Activated T-helper 2 cell treated with anti-CD3 and anti-CD28 coated beads, Interferon-gamma antibody, Interleukin-2, Interleukin-4, amounts not matched to agents 10 μg/mL and 5 μg/mL and 100 μg/mL, durations not matched to agents 14 hours and 24 hours and 36 hours (primary cell): ENCODE results near the gene CDH4. TPM values are rescaled to one million over a fixed set of nuclear protein-coding genes. Genes with fewer than 3 reads are reported as not detected.

Experiments
- DNase-seq: peaks from one replicate; pipeline ENCODE4 v3.0.0; 2021; ENCODE audit warnings: low spot score
- H3K27ac Mint-ChIP-seq: one replicate; pipeline ENCODE4 v1.8.0; 2021; ENCODE audit warnings: mixed read lengths
- H3K27me3 Mint-ChIP-seq: one replicate; pipeline ENCODE4 v1.8.0; 2021; ENCODE audit warnings: low read depth, mixed read lengths
- H3K36me3 Mint-ChIP-seq: one replicate; pipeline ENCODE4 v1.8.0; 2021; ENCODE audit warnings: low read depth, mixed read lengths
- H3K4me1 Mint-ChIP-seq: one replicate; pipeline ENCODE4 v1.8.0; 2021; ENCODE audit warnings: low read depth, mixed read lengths
- H3K4me3 Mint-ChIP-seq: one replicate; pipeline ENCODE4 v1.8.0; 2021; ENCODE audit warnings: low read depth, mild to moderate bottlenecking, moderate library complexity, mixed read lengths
- H3K9me3 Mint-ChIP-seq: one replicate; pipeline ENCODE4 v1.8.0; 2021; ENCODE audit warnings: mixed read lengths
- intact Hi-C: fragments of 100-400 bp; cut with micrococcal nuclease; formaldehyde crosslinking; loops from one replicate; pipeline ENCODE4 v1.15.1; 2023
- total RNA-seq: library from RNA; stranded (reverse); gene quantifications from 2 replicates; pipeline ENCODE4 v1.2.3, GENCODE V29; 2022

The CDH4 gene
- total RNA-seq, 1 donor from 2014 or later, result not detected

DNA sequence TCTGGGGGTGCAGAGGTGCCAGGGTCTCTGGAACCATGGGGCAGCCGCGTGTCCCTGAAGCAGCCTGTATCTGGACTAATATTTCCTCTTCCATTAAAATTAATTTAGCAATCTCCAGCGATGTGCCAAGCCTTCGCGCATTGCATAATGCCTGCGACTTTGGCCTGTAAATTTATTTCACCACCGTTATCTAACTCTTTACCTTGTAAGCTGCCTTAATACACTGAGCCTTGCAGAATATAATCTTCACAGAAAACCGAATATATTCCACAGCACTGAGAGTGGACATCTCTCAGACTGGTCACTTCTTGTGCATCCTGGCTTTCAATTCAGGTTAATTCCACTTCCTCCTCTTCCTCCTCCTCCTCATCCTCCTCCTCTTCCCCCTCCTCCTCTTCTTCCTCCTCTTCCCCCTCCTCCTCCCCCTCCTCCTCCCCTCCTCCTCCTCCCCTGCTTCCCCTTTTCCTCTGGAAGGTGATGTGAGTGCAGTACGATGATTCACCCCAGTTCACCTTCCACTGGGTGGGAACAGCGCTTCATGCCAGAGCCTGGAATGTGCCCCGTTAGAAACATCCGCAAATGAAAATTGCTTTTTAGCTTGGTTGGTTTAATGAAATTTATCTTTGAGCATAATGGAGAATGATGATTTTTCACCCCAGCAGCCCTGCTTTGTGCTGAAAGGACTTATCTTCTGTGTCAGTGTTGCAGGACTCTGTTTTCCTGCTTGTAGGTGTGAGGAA lies 101.4 kb downstream of the CDH4 start:
- intact Hi-C loops, result no loop called here
- H3K27ac Mint-ChIP-seq, result no peak overlapping the region
- no peak for DNase-seq
- no peaks in the 10 kb centered on the region for H3K36me3 Mint-ChIP-seq
- H3K4me1 Mint-ChIP-seq, result no peaks in the 10 kb centered on the region
- H3K4me3 Mint-ChIP-seq, result no peak overlapping the region
- no peaks in the 10 kb centered on the region for H3K9me3 Mint-ChIP-seq
- no peaks in the 10 kb centered on the region for H3K27me3 Mint-ChIP-seq

DNA sequence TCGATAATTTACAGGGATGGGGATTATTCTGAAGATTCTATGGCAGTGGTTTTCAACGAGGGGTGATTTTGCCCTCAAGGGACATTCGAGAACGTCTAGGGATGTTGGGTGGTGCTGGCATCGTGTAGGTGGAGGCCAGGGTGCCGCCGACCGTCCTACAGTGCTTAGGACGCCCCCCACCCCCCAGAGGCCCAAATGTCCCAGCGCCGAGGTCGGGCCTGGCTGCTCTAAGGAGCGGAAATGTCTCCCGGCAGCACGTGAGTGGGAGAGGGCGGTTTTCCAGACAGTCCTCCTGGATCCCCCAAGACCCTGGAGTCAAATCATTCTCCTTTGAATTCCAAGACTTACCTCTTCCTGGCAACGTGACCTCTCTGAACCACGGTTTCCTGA lies 101.9 kb downstream of the CDH4 start:
- DNase-seq, result no peak
- Mint-ChIP-seq H3K36me3 (no peaks in the 10 kb centered on the region), H3K27me3 (no peaks in the 10 kb centered on the region), H3K4me3 (no peak overlapping the region), H3K4me1 (no peaks in the 10 kb centered on the region), H3K27ac (no peak overlapping the region), H3K9me3 (no peaks in the 10 kb centered on the region)
- intact Hi-C loops, result no loop called here

DNA sequence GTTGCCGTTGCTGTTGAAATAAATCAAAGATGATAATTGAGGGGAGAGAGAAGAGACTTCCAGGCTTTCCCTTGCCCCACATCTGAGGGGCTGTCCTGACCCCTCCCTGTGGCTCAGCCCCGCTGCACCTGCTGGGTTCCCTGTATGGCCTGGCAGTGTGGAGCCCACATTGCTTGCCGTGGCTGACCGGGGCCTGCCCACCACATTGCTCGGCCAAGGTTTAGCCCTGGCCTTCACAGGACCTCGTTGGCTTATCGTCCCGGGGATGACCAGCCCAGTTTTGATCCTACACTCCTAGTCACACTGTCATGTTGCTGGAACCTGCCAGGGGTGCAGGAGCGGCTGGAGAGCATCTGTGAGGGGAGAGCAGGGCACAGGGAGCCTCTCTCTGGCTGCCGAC lies 102.4 kb downstream of the CDH4 start:
- Mint-ChIP-seq H3K27ac (no peak overlapping the region), H3K4me1 (no peaks in the 10 kb centered on the region), H3K9me3 (no peaks in the 10 kb centered on the region), H3K27me3 (no peaks in the 10 kb centered on the region), H3K4me3 (no peak overlapping the region), H3K36me3 (no peaks in the 10 kb centered on the region)
- intact Hi-C loops, result no loop called here
- DNase-seq, result no peak

DNA sequence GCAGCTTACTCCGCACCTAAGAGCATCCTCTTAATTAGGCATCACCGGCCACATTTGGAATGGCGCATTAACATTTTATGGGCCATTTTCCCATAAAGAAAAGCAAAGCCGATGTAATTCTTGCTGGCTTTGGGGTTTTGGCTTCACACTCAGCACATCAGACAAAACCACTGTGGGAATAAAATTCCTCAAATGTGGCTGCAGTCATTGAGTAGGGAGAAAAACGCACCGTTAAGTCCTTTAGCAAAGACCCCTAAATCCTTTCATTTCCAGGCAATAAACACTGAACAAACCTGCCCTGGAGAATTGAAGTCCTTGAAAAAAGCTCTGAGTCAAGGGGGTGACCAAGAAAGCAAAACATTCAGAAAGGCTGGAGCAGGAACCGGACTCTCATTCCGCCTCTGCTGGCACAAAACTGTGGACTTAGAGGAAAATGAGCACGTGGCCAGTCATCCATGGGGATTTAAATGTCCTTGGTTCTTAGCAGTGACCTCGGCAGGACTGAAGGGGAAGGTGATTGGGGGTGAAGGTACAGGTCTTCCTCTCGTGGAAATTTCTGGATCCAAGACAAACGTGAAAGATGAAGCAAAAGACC lies 102.9 kb downstream of the CDH4 start:
- Mint-ChIP-seq H3K4me3 (no peak overlapping the region), H3K27me3 (no peaks in the 10 kb centered on the region), H3K9me3 (no peaks in the 10 kb centered on the region), H3K36me3 (no peaks in the 10 kb centered on the region), H3K4me1 (no peaks in the 10 kb centered on the region), H3K27ac (no peak overlapping the region)
- DNase-seq, result no peak
- intact Hi-C loops, result no loop called here

DNA sequence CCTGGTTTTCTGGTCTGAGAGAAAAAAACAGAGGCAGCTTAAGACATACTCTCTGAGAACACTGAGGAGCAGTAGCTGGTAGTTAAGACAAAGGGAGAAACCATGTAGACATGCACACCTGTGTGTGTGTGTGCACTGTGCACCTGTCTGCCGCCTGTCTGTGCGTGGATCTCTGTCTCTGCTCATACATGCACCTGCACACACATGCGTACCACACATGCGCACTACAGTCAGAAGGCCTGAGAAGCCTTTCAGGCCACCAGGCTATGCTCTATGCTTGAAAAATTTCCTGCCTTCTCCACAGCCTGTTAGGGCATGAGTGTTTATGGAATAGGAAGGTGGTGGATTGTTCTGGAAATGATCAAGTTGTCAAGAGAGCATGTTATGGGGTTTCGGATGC lies 103.5 kb downstream of the CDH4 start:
- H3K4me1 Mint-ChIP-seq, result no peaks in the 10 kb centered on the region
- peaks cover 2% of the 10 kb centered on the region for H3K9me3 Mint-ChIP-seq
- no peak for DNase-seq
- H3K4me3 Mint-ChIP-seq, result no peak overlapping the region
- H3K27ac Mint-ChIP-seq, result no peak overlapping the region
- H3K36me3 Mint-ChIP-seq, result no peaks in the 10 kb centered on the region
- intact Hi-C loops, result no loop called here
- no peaks in the 10 kb centered on the region for H3K27me3 Mint-ChIP-seq

DNA sequence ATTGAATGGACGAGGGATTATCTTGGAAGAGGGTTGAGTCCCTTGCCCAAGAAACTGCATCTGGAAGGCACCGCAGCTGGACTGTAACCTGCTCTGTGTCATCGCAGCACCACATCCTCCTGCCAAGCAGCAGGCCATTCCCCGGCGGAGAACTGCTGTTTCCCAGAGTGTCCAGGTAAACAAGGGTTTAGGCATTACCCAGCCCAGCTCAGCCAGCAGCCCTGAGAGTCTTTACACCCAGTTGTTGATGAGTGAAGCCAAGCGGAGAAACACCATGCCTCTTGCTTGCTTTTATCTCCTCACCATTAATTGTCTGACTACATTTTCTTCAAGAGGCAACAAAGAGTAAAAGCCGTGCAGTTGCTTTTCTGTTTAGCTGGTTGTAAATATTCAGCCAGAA lies 104.1 kb downstream of the CDH4 start:
- peaks cover 5% of the 10 kb centered on the region for H3K9me3 Mint-ChIP-seq
- intact Hi-C loops, result no loop called here
- H3K4me1 Mint-ChIP-seq, result no peaks in the 10 kb centered on the region
- no peak for DNase-seq
- H3K27ac Mint-ChIP-seq, result no peak overlapping the region
- no peaks in the 10 kb centered on the region for H3K27me3 Mint-ChIP-seq
- H3K36me3 Mint-ChIP-seq, result no peaks in the 10 kb centered on the region
- H3K4me3 Mint-ChIP-seq, result no peak overlapping the region

DNA sequence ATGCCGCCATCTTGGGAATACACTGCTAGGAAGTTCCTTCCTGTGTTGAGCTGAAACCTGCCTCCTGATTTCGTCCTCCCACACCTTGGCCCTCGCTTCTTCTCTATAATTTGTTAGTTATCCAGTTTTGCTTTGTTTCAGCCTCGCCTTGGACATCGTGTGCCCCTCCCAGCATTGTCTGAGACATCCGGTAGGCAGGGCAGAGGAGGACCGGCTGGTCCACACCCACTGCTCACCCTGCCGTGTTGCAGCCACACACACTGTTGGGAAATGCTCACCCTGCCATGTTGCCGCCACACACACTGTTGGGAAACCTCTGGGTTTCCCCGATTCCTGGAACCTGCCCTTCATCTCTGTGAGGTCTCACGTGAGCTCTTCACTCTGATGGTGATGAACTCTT lies 105.1 kb downstream of the CDH4 start:
- intact Hi-C loops, result no loop called here
- Mint-ChIP-seq H3K27ac (no peak overlapping the region), H3K9me3 (peaks cover 5% of the 10 kb centered on the region), H3K4me1 (no peaks in the 10 kb centered on the region), H3K36me3 (no peaks in the 10 kb centered on the region), H3K27me3 (no peaks in the 10 kb centered on the region), H3K4me3 (no peak overlapping the region)
- no peak for DNase-seq

DNA sequence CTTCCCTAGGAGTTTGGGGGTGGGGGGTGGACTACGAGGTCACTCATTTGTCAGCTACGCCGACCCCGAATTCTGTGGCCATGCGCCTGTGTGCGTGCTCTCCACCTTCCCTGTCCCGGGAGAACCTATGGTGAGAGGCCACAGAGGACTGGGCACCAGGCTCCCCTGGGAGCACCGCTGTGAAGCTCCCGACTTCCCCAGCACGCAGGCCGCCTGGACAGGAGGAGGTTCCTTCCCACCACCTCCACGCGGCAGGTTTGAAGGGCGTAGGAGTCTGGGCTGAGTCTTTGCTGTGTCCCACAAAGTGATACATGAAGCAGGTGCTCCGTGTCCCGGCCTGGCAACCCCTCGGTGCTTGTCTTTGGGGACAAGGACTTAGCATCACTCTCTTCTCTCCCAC lies 107.2 kb downstream of the CDH4 start:
- peaks cover 5% of the 10 kb centered on the region for H3K9me3 Mint-ChIP-seq
- H3K27me3 Mint-ChIP-seq, result no peaks in the 10 kb centered on the region
- intact Hi-C loops, result no loop called here
- H3K27ac Mint-ChIP-seq, result no peak overlapping the region
- DNase-seq, result no peak
- H3K4me1 Mint-ChIP-seq, result no peaks in the 10 kb centered on the region
- H3K4me3 Mint-ChIP-seq, result no peak overlapping the region
- no peaks in the 10 kb centered on the region for H3K36me3 Mint-ChIP-seq

DNA sequence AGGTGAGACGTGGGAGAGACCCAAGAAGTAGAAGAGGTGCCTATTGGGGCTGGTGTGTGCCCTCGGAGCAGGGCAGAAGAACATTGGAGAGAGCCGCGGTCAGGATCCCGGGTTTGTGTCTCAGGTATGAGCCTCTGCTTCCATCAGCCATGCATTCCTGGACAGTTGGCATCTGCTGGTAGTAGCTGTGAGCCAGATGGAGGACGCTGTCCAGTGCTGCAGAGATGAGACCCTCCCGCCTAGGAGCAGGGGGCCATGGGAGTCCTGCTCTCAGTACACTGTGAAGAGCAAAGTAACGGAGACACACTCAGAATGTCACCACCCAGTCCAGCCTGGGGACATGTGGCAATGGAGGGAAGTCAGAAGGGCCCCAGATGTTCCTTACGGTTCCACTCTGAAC lies 108.2 kb downstream of the CDH4 start:
- intact Hi-C loops, result no loop called here
- Mint-ChIP-seq H3K27ac (no peak overlapping the region), H3K36me3 (no peaks in the 10 kb centered on the region), H3K9me3 (peaks cover 5% of the 10 kb centered on the region), H3K27me3 (no peaks in the 10 kb centered on the region), H3K4me1 (no peaks in the 10 kb centered on the region), H3K4me3 (no peak overlapping the region)
- DNase-seq, result no peak

DNA sequence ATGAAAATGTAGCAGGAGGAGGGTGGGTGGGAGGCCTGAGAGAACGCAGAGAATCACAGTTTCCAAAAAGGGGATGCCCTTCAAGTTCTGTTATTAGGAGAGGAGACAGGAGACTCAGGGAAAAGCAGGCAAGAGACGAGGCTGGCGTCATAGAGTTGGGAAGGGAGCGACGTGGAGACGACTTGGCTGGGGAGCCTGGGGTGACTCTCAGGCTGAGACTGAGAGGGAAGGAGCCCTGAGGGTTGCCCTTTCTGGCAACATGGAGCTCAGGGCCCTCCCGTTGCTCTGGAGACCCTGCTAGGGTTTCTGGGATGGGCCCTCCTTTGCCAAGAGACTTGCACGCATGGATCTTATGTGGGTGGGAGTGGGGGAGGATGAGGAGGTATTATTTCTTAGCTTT lies 108.9 kb downstream of the CDH4 start:
- intact Hi-C loops, result no loop called here
- Mint-ChIP-seq H3K4me1 (no peaks in the 10 kb centered on the region), H3K9me3 (peaks cover 5% of the 10 kb centered on the region), H3K27me3 (no peaks in the 10 kb centered on the region), H3K27ac (no peak overlapping the region), H3K4me3 (no peak overlapping the region), H3K36me3 (no peaks in the 10 kb centered on the region)
- no peak for DNase-seq

DNA sequence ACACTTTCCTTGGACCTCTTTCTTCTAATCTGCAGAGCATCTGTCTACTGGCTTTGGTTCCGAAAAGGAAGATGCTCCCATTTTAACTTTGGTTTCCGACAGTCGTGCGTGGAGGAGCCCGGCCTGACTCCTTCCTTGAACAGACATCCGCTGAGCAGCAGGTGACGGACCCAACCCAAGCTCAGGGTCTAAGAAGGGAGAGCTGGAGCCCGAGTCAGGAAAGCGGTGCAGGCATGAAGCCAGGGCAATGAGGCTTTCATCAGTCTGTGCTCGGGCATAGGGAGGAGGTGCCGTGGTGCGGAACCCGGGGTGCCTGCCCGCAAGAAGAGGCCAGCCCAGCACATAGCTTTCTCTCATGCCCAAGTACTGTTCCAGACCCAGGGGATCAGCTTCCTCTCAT lies 109.4 kb downstream of the CDH4 start:
- no peaks in the 10 kb centered on the region for H3K36me3 Mint-ChIP-seq
- H3K27ac Mint-ChIP-seq, result no peak overlapping the region
- no peaks in the 10 kb centered on the region for H3K4me1 Mint-ChIP-seq
- intact Hi-C loops, result no loop called here
- no peaks in the 10 kb centered on the region for H3K27me3 Mint-ChIP-seq
- DNase-seq, result no peak
- no peak overlapping the region for H3K4me3 Mint-ChIP-seq
- H3K9me3 Mint-ChIP-seq, result peaks cover 8% of the 10 kb centered on the region

DNA sequence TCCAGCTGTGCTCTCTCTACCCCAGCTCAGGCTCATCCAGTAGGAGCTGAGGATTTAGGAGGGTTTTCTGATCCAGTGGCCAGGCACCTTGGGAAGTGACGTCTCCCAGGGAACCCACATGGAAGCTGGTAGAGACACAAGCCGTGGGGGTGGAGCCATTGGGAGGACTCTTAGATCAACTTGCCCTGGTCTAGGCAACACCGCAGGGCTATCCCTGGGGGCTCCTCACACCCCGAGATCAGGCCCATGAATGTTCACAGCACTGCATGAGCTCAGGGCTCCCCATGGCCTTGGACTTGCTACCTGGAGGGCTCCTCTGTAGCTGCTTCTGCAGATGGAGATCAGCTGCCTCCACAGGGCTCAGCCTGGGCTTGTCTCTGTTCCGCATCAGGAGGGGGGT lies 112.1 kb downstream of the CDH4 start:
- no peaks in the 10 kb centered on the region for H3K4me1 Mint-ChIP-seq
- no peaks in the 10 kb centered on the region for H3K36me3 Mint-ChIP-seq
- DNase-seq, result no peak
- peaks cover 8% of the 10 kb centered on the region for H3K9me3 Mint-ChIP-seq
- no peak overlapping the region for H3K27ac Mint-ChIP-seq
- H3K4me3 Mint-ChIP-seq, result no peak overlapping the region
- intact Hi-C loops, result no loop called here
- H3K27me3 Mint-ChIP-seq, result no peaks in the 10 kb centered on the region

DNA sequence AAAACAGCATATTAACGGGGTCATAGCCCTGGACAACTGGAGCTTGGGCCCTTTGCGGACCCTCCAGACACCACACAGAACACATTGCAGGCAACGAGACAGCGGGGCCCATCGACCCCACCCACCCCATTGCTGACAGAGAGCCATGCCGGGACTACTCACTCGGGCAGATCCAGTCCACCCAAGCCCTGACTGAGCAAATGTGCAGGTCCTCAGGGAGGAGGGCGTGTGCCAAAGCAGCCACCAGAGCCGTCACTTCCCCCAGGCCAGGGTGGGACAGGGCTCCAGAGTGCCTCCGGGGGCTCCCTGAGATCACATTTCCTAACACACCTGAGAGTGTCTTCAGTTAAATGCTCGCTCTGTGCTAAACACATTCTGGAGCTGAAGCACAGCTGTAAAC lies 114.9 kb downstream of the CDH4 start:
- no peak overlapping the region for H3K27ac Mint-ChIP-seq
- peaks cover 3% of the 10 kb centered on the region for H3K9me3 Mint-ChIP-seq
- H3K27me3 Mint-ChIP-seq, result no peaks in the 10 kb centered on the region
- no peaks in the 10 kb centered on the region for H3K4me1 Mint-ChIP-seq
- no peak overlapping the region for H3K4me3 Mint-ChIP-seq
- intact Hi-C loops, result no loop called here
- DNase-seq, result no peak
- no peaks in the 10 kb centered on the region for H3K36me3 Mint-ChIP-seq
